GM13977 (cell line): ENCODE data around the gene SESTD1.

Experiments used
- DNase-seq: peaks from one replicate; pipeline ENCODE4 v3.0.0; 2012; ENCODE audit warnings: low spot score
- CTCF ChIP-seq: IDR thresholded peaks from 2 replicates; pipeline ENCODE4 v1.5.1; 2012; ENCODE audit warnings: mild to moderate bottlenecking, control low read depth; ENCODE audit not compliant: insufficient read depth; ENCODE audit errors: extremely low read depth, missing control alignments
- in situ Hi-C: fragments of 300-500 bp; cut with MboI; formaldehyde crosslinking; loops from one replicate; pipeline ENCODE4 v1.12.0; 2022; ENCODE audit warnings: low sequenced_read_pairs, low pct_unique_long_range_greater_than_20kb, mixed read lengths, inconsistent platforms; ENCODE audit not compliant: unreplicated experiment

The SESTD1 gene

GRCh38 chr2:179132076-179132475 is 132.6 kb downstream of the SESTD1 start:
- in situ Hi-C loops, result loop anchor here (25.0 kb wide), 1 partner anchor 345 kb away; no protein-coding TSS in a partner anchor
- DNase-seq, result no peak
- TF ChIP-seq CTCF, result no peak

- TF ChIP-seq CTCF, result no peak
- in situ Hi-C loops, result loop anchor here (25.0 kb wide), 1 partner anchor 343 kb away; no protein-coding TSS in a partner anchor
- no peak for DNase-seq
These were observed 134.1 kb downstream of the SESTD1 start for GRCh38 chr2:179130560-179130959.

- TF ChIP-seq CTCF, result peak; percentile 80
- in situ Hi-C loops, result loop anchor here (25.0 kb wide), 1 partner anchor 342 kb away; no protein-coding TSS in a partner anchor
- DNase-seq, result peak; percentile 15
These were observed 134.9 kb downstream of the SESTD1 start for GRCh38 chr2:179129574-179130238.

- DNase-seq, result no peak
- no peak for TF ChIP-seq CTCF
- in situ Hi-C loops, result loop anchor here (25.0 kb wide), 1 partner anchor 338 kb away; no protein-coding TSS in a partner anchor
These were observed 139.2 kb downstream of the SESTD1 start for GRCh38 chr2:179125404-179125803.

GRCh38 chr2:179124282-179124681 is 140.3 kb downstream of the SESTD1 start:
- DNase-seq, result no peak
- no peak for TF ChIP-seq CTCF
- in situ Hi-C loops, result no loop called here

- in situ Hi-C loops, result no loop called here
- TF ChIP-seq CTCF, result no peak
- no peak for DNase-seq
These were observed 141.4 kb downstream of the SESTD1 start for GRCh38 chr2:179123272-179123662.
